ENCODE data around the gene NR2E3. TPM values are rescaled to one million over a fixed set of nuclear protein-coding genes. Genes with fewer than 3 reads are reported as not detected.

The NR2E3 gene
- total and polyA plus RNA-seq, 2 donors from 2014 or later = 0.19 TPM; not detected in 1

- no peak for DNase-seq
- TF ChIP-seq CTCF (IDR thresholded peaks at IDR 0.05; ENCODE audit: borderline replicate concordance, extremely low read depth, insufficient read depth) = peak; percentile 20
- no peaks in the 10 kb centered on the region for H3K27me3 ChIP-seq (ENCODE audit: control insufficient read depth, insufficient read depth, low read length)
- intact Hi-C loops (cut with DNase I) = no loop called here
- H3K4me1 ChIP-seq (ENCODE audit: control insufficient read depth in 2 of 3, insufficient read depth in 2 of 3, low read depth in 1 of 3, low read length in 3 of 3) = peaks cover 0 to 12% (median 5%) of the 10 kb centered on the region in 3 donors
- FAIRE-seq = no peak
- no peak overlapping the region for H3K9ac ChIP-seq (ENCODE audit: low read length in 3 of 3)
- H3K27ac ChIP-seq (ENCODE audit: low read depth in 2 of 2, low read length in 2 of 2) = no peak overlapping the region
- H3K9me3 ChIP-seq (ENCODE audit: control insufficient read depth in 2 of 3, insufficient read depth in 1 of 3, low read length in 3 of 3) = no peaks in the 10 kb centered on the region
- H3K36me3 ChIP-seq (ENCODE audit: control insufficient read depth in 2 of 3, insufficient read depth in 3 of 3, low read length in 3 of 3) = no peaks in the 10 kb centered on the region
- H3K4me3 ChIP-seq (ENCODE audit: low read length in 3 of 3) = no peak overlapping the region
These were observed 7.6 kb upstream of the NR2E3 start for GRCh38 chr15:71802770-71803169.

DNA sequence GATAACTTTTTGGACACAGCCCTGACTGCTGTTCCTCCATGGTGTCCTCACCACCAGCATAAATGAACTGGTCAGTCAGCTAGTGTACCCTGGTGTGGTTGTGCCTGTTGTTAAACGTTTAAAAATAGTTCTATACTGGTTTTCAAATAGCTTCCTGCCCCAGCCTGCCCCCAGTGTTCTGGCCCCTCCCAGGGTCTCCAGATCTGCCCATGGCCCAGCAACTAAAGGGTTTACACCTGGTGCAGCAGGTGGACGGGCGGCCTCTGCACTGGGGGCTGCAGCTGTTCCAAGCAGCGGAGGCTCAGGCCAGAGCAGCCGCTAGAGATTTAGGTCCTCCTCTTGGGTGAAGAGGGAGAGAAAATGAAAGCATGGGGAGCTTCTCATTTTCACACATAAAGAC, 6.1 kb upstream of the NR2E3 start:
- Histone ChIP-seq H3K36me3 (ENCODE audit: control insufficient read depth in 2 of 3, insufficient read depth in 3 of 3, low read length in 3 of 3) (no peaks in the 10 kb centered on the region), H3K27ac (ENCODE audit: low read depth in 2 of 2, low read length in 2 of 2) (no peak overlapping the region), H3K4me3 (ENCODE audit: low read length in 3 of 3) (no peak overlapping the region), H3K4me1 (ENCODE audit: control insufficient read depth in 2 of 3, insufficient read depth in 2 of 3, low read depth in 1 of 3, low read length in 3 of 3) (peaks cover 0 to 14% (median 8%) of the 10 kb centered on the region in 3 donors), H3K9me3 (ENCODE audit: control insufficient read depth in 2 of 3, insufficient read depth in 1 of 3, low read length in 3 of 3) (no peaks in the 10 kb centered on the region), H3K27me3 (ENCODE audit: control insufficient read depth, insufficient read depth, low read length) (no peaks in the 10 kb centered on the region), H3K9ac (ENCODE audit: low read length in 3 of 3) (no peak overlapping the region)
- intact Hi-C loops (cut with DNase I) = no loop called here
- DNase-seq = no peak
- no peak for FAIRE-seq
- TF ChIP-seq CTCF (IDR thresholded peaks at IDR 0.05; ENCODE audit: borderline replicate concordance, extremely low read depth, insufficient read depth) = no peak

GRCh38 chr15:71804695-71805470, 5.5 kb upstream of the NR2E3 start:
- Histone ChIP-seq H3K27me3 (ENCODE audit: control insufficient read depth, insufficient read depth, low read length) (no peaks in the 10 kb centered on the region), H3K9me3 (ENCODE audit: control insufficient read depth in 2 of 3, insufficient read depth in 1 of 3, low read length in 3 of 3) (no peaks in the 10 kb centered on the region), H3K27ac (ENCODE audit: low read depth in 2 of 2, low read length in 2 of 2) (no peak overlapping the region), H3K9ac (ENCODE audit: low read length in 3 of 3) (no peak overlapping the region), H3K36me3 (ENCODE audit: control insufficient read depth in 2 of 3, insufficient read depth in 3 of 3, low read length in 3 of 3) (no peaks in the 10 kb centered on the region), H3K4me3 (ENCODE audit: low read length in 3 of 3) (no peak overlapping the region), H3K4me1 (ENCODE audit: control insufficient read depth in 2 of 3, insufficient read depth in 2 of 3, low read depth in 1 of 3, low read length in 3 of 3) (peaks cover 0 to 14% (median 8%) of the 10 kb centered on the region in 3 donors)
- intact Hi-C loops (cut with DNase I) = no loop called here
- TF ChIP-seq CTCF (IDR thresholded peaks at IDR 0.05; ENCODE audit: borderline replicate concordance, extremely low read depth, insufficient read depth) = no peak
- no peak for FAIRE-seq
- no peak for DNase-seq

Measured in kidney (tissue), 14 donors.